ENCODE data around the gene GAL3ST1.
"Not testable (repeated sequence)": the region's sequence is repeated elsewhere in the genome, so short reads cannot be mapped to it uniquely, and the experiment has no call there.

The GAL3ST1 gene

GRCh38 chr22:30564761-30565119, 9.7 kb downstream of the GAL3ST1 start:
- no peak for DNase-seq (ENCODE audit: low read depth in 2 of 2)

- no peak for DNase-seq (ENCODE audit: low read depth in 2 of 2)
Measured at GRCh38 chr22:30564045-30564760, 10.3 kb downstream of the GAL3ST1 start.

- DNase-seq (ENCODE audit: low read depth in 2 of 2), result no peak
Measured at GRCh38 chr22:30562366-30562765, 12.1 kb downstream of the GAL3ST1 start.

DNA sequence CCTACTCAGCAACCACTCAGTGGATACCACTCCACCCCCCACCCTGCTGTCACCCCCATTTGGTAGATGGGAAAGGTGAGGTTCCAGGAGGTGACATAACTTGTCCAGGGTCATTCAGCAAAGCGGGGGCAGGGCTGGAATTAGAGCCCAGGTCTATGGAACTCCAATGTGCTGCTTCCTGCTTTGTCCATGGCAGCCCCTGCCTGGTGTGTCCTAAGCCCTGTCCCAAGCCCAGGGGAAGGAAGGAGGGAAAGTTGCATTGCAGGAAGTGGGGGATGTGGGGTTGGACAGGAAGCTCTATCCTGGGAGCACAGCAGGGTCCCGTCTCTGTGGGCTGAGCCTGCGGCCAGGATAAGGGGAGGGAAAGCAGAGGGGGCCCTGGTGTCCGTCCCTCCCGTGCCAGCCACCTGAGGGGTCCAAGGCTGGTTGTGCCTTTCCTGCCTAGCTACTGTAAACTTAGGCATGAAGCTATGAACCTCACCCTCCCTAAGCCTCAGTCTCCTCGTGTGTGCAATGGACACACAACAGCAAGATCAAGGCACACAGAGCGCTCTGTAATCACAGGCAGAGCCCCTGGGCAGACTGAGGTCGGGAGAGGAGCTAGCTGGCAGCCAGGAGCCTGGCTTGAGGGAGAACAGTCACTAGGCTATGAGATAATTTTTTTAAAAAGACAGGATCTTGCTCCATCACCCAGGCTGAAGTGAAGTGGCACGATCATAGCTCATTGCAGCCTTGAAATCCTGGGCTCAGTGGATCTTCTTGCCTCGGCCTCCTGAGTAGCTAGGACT, 12.9 kb downstream of the GAL3ST1 start:
- DNase-seq (ENCODE audit: low read depth in 2 of 2), result no peak

DNA sequence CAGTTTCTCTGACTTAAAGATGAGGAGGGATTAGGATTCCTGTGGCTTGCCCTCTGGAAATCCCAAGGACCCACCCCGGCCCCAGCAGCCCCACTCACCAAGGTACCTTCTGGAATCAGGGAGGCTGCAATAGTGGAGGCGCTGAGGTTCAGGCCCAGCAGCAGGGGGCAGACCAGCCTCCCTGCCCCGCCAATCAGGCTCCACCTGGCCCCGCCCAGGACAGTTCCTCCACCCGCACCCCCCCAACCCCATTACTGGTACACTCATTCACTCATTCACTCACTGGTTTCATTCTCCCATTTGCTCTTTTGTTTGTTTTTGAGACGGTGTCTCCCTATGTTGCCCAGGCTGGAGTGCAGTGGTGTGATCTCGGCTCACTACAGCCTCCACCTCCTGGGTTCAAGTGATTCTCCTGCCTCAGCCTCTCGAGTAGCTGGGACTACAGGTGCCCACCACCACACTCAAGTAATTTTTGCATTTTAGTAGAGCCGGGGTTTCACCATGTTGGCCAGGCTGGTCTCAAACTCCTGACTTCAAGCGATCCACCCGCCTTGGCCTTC, 13.7 kb downstream of the GAL3ST1 start:
- DNase-seq (ENCODE audit: low read depth in 2 of 2), result not testable (repeated sequence)

- no peak for DNase-seq (ENCODE audit: low read depth in 2 of 2)
Measured at GRCh38 chr22:30559889-30560288, 14.6 kb downstream of the GAL3ST1 start.

GRCh38 chr22:30557243-30557642, 17.2 kb downstream of the GAL3ST1 start:
- no peak for DNase-seq (ENCODE audit: low read depth in 2 of 2)

- no peak for DNase-seq (ENCODE audit: low read depth in 2 of 2)
Measured at GRCh38 chr22:30556388-30556787, 18.1 kb downstream of the GAL3ST1 start.

- DNase-seq (ENCODE audit: low read depth in 2 of 2), result no peak
Measured at GRCh38 chr22:30555282-30556210, 18.9 kb downstream of the GAL3ST1 start.

DNA sequence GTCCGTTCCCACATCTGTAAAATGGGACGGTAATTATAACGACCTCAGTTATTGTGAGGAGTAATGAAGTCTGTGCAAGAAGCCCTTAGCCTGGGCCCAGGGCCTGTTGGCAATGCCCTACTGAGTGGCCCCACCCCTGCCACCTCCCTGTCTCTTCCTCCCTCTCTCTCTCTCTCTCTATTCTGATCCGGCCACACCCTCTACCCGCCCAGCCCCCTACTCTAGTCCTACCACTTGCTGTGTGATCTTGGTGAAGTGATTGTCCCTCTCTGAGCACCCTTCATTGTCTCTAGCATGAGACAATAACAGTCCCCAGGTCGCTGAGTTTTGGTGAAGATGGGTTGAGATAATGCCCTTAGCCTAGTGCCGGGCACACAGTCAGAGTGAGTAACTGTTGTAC, 20.5 kb downstream of the GAL3ST1 start:
- DNase-seq (ENCODE audit: low read depth in 2 of 2), result no peak

GRCh38 chr22:30552719-30553118, 21.7 kb downstream of the GAL3ST1 start:
- no peak for DNase-seq (ENCODE audit: low read depth in 2 of 2)

DNA sequence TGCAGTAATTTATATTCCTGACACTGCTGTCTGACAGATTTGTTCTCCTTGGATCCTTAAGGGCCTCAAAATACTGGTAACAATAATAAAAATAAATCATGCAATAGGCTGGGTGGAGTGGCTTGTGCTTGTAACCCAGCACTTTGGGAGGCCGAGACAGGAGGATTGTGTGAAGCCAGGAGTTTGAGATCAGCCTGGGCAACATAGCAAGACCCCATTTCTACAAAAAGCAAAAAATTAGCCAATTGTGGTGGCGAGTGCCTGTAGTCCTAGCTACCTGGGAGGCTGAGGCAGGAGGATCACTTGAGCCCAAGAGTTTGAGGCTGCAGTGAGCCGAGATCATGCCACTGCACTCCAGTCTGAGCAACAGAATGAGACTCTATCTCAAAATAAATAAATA, 22.7 kb downstream of the GAL3ST1 start:
- DNase-seq (ENCODE audit: low read depth in 2 of 2), result not testable (repeated sequence)

DNA sequence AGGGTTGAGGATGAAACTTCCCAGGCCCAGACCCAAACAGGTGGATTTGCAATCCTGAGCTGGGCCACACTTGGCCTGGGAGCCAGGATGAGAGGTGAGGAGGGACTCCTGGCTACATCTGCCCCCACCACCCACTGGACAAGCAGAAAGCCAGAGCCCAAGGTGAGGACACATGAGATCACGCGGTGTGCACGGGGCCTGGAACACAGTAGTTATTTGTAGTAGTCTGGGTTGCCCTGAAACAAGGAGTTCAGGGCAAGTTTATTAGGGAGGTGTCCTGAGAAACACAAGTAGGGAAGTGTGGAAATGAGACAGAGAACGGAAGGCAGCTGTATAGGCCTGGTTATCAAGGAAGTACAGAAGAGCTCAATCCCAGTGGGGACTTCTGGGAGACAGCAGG, 27.3 kb downstream of the GAL3ST1 start:
- DNase-seq (ENCODE audit: low read depth in 2 of 2), result no peak

- DNase-seq (ENCODE audit: low read depth in 2 of 2), result no peak
Measured at GRCh38 chr22:30546616-30547015, 27.8 kb downstream of the GAL3ST1 start, which contains the start of gene SEC14L6. SEC14L6 (minus strand) TSS chr22:30546741; CDS start chr22:30546682, 59 bp downstream.

- no peak for DNase-seq (ENCODE audit: low read depth in 2 of 2)
Measured at GRCh38 chr22:30542811-30543188, 31.7 kb downstream of the GAL3ST1 start.

GRCh38 chr22:30541961-30542810, 32.3 kb downstream of the GAL3ST1 start:
- DNase-seq (ENCODE audit: low read depth in 2 of 2), result no peak

- DNase-seq (ENCODE audit: low read depth in 2 of 2), result not testable (repeated sequence)
Measured at GRCh38 chr22:30541511-30541910, 33.0 kb downstream of the GAL3ST1 start.

- DNase-seq (ENCODE audit: low read depth in 2 of 2), result no peak
Measured at GRCh38 chr22:30539368-30539767, 35.1 kb downstream of the GAL3ST1 start.

- DNase-seq (ENCODE audit: low read depth in 2 of 2), result no peak
Measured at GRCh38 chr22:30538280-30538679, 36.2 kb downstream of the GAL3ST1 start.

GRCh38 chr22:30537083-30537731, 37.3 kb downstream of the GAL3ST1 start:
- DNase-seq (ENCODE audit: low read depth in 2 of 2), result no peak
